Measurements from ENCODE around the gene FSTL4. TPM values are rescaled to one million over a fixed set of nuclear protein-coding genes. Genes with fewer than 3 reads are reported as not detected.

FSTL4 gene
- total and polyA plus RNA-seq, 12 donors, result 0.48 to 5.2 (median 2.3) TPM

DNA sequence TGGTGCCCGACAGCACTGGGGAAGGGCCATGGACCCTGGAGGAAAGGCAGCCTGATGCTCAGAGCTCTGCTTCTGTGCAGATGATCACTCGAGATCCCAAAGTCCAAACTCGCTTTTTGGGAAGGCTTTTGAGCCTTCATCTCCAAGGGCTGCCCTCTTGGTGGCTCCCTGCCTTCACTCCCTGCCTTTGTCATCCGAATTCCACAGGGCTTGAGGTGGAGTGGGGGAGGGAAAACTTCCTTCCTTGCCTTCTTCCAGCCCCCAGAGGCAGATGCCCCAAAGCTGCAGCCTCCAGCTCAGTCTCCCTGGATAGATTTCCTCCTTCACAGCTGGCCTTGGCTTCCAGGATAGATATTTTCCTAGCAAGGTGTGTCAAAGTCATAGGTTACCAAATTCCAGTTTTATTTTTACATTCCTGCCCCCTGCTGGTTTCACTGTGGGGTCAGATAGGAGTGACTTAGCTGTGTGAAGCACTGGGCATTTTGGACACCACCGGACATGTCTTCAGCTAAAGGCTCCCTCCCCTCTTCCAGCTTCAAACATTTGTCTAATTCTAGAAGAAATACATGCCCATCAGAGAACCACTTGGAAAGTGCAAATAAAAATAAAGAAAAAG lies 292.3 kb downstream of the FSTL4 start:
- Histone ChIP-seq H3K27ac (no peak overlapping the region), H3K36me3 (replicated peaks in 1 of 2) (no peaks in the 10 kb centered on the region), H3K4me3 (no peak overlapping the region), H3K4me1 (replicated peaks in 1 of 2) (no peaks in the 10 kb centered on the region), H3K9me3 (replicated peaks in 1 of 3) (no peaks in the 10 kb centered on the region), H3K27me3 (no peaks in the 10 kb centered on the region)
- no peak for TF ChIP-seq POLR2A (IDR thresholded peaks at IDR 0.05)
- TF ChIP-seq, protein P1, sequence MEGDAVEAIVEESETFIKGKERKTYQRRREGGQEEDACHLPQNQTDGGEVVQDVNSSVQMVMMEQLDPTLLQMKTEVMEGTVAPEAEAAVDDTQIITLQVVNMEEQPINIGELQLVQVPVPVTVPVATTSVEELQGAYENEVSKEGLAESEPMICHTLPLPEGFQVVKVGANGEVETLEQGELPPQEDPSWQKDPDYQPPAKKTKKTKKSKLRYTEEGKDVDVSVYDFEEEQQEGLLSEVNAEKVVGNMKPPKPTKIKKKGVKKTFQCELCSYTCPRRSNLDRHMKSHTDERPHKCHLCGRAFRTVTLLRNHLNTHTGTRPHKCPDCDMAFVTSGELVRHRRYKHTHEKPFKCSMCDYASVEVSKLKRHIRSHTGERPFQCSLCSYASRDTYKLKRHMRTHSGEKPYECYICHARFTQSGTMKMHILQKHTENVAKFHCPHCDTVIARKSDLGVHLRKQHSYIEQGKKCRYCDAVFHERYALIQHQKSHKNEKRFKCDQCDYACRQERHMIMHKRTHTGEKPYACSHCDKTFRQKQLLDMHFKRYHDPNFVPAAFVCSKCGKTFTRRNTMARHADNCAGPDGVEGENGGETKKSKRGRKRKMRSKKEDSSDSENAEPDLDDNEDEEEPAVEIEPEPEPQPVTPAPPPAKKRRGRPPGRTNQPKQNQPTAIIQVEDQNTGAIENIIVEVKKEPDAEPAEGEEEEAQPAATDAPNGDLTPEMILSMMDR (IDR thresholded peaks at IDR 0.05), result no peak
- 61 to 81% (median 69%) methylated on average over 5 of the region's 5 CpGs for WGBS, 4 donors
- intact Hi-C loops (cut with DNase I), result no loop called here
- DNase-seq, result no peak

DNA sequence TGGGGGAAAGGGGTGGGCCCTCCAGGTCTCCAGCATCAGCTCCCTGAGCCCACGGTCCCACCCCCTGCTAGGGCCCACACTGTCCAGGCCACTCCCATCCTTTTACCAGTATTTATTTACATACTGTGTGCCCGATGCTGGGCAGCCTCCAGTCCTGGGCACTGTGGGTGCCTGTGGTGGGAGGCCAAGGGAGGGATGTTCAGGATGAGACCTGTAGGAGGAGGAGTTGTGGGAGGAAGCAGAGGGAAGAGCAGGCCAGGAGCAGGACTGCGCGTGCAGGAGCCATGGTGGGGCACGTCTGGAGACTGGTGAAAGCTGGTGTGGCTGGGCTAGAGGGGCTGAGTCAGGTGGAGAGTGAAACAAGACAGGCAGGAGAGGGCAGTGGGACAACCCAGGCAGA lies 293.1 kb downstream of the FSTL4 start:
- TF ChIP-seq POLR2A (IDR thresholded peaks at IDR 0.05), result no peak
- TF ChIP-seq, protein P1 (IDR thresholded peaks at IDR 0.05), result no peak
- intact Hi-C loops (cut with DNase I), result no loop called here

DNA sequence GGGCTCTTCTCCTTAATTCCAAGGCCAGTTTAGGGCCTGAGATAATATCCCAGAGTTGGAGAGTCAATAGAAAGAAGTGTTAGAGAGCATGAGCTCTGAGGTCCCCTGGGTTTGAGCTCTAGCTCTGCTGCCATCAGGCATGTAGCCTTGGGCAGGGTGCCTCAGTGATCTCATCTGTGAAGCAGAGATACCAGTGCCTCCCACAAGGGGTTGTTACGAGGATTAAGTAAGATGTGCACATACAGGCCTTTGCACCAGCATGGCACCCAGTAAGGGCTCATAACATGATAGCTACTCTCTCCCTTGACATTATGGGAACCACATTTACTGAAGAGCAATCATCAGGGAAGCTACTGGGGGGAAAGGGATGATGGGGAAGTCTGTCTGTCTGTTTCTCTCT lies 294.8 kb downstream of the FSTL4 start:
- intact Hi-C loops (cut with DNase I), result no loop called here
- WGBS, 4 donors, result 55 to 71% (median 65%) methylated on average over 1 of the region's 1 CpG
- H3K27ac ChIP-seq, result no peak overlapping the region

More for the DNA sequence above, 293.1 kb downstream of the FSTL4 start:
- Histone ChIP-seq H3K4me1 (replicated peaks in 1 of 2) (no peaks in the 10 kb centered on the region), H3K27ac (no peak overlapping the region), H3K9me3 (replicated peaks in 1 of 3) (no peaks in the 10 kb centered on the region), H3K27me3 (no peaks in the 10 kb centered on the region), H3K36me3 (replicated peaks in 1 of 2) (no peaks in the 10 kb centered on the region), H3K4me3 (no peak overlapping the region)
- WGBS, 4 donors, result 75 to 86% (median 80%) methylated on average over 5 of the region's 5 CpGs
- DNase-seq, result no peak

DNA sequence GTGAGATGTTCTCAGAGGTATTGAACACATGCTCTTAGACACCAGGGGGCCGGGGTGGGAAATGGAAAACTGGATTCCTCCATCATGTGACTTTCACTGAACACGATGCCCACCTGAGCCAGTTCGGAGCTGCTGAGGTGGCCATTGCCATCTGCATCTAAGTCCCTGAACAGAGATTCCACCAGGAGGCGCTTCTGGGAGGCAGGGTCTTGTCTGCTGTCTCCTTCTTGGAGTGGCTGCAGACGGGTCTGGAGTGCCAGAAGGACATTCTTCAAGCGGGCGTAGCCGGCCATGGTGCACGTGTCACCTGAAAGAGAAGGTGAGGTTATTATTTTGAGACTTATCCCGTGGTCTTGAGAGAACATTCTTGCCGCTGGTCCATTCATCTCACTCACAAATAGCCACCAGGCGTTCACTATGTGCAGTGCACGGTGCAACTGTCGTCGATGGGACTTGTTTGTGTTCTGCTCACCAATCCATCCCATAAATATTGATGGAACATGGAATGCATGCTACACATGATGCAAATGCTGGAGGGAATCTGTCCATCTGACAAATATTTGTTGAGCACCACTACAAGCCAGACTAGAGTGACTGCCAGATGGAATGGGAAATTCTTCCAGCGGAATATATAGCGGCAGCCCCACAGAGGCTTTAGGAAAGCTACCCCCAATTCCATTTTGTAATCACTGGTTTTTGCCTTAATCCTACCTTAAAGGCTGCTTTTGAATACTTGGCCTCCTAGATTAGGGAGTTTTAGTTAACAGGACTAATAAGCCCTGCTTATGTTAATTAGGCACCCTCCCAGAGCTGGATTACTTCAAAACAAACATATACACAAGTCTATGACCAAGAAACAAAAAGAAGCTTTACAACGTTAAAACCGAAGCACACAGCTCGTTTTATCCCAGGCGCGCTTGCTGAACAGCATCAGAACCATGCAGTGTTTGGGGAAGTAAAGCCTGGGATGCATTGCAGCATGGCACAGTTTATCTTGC lies 295.7 kb downstream of the FSTL4 start:
- Histone ChIP-seq H3K9me3 (replicated peaks in 1 of 3) (no peaks in the 10 kb centered on the region), H3K27me3 (no peaks in the 10 kb centered on the region), H3K36me3 (replicated peaks in 1 of 2) (no peaks in the 10 kb centered on the region), H3K4me1 (replicated peaks in 1 of 2) (no peaks in the 10 kb centered on the region), H3K27ac (no peak overlapping the region), H3K4me3 (no peak overlapping the region)
- no peak for TF ChIP-seq POLR2A (IDR thresholded peaks at IDR 0.05)
- TF ChIP-seq, protein P1 (IDR thresholded peaks at IDR 0.05), result no peak
- DNase-seq, result no peak
- 84 to 91% (median 89%) methylated on average over 14 to 22 of the region's 22 CpGs for WGBS, 4 donors
- intact Hi-C loops (cut with DNase I), result no loop called here

More for the DNA sequence above, 294.8 kb downstream of the FSTL4 start:
- peak in 6 of 7 donors; percentile 29 to 52 (median 40) for DNase-seq
- Histone ChIP-seq H3K4me1 (replicated peaks in 1 of 2) (no peaks in the 10 kb centered on the region), H3K27me3 (no peaks in the 10 kb centered on the region), H3K36me3 (replicated peaks in 1 of 2) (no peaks in the 10 kb centered on the region), H3K9me3 (replicated peaks in 1 of 3) (no peaks in the 10 kb centered on the region), H3K4me3 (no peak overlapping the region)
- TF ChIP-seq, protein P1 (IDR thresholded peaks at IDR 0.05), result peak in 1 of 6 experiments; percentile 19
- TF ChIP-seq POLR2A (IDR thresholded peaks at IDR 0.05), result no peak
